GM21529 (cell line): ENCODE measurements around the gene PLS3.

ENCODE experiments used
- ATAC-seq: cut with Tn5 transposase; IDR thresholded peaks from one replicate; pipeline ENCODE4 v1.9.1; 2021; ENCODE audit not compliant: unreplicated experiment

The PLS3 gene

DNA sequence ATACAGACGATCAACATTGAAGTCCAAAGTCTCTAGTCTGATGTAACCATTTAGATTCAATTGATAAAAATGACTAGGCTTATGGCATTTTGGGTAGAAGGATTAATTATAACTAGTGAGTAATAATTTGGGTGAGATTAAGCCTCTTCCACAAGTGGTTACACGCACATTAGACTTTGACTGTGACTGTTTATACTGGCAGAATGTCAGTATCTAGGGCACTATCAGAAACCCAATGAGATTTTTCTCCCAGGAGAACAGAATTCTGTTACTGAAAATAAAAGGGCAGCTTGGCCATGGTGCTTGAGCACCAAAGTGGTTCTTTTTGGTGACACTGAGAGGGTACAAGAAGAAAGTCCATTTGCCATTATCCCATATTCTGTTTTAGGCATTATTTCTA, 3.3 kb downstream of the PLS3 start:
- no peak for ATAC-seq

DNA sequence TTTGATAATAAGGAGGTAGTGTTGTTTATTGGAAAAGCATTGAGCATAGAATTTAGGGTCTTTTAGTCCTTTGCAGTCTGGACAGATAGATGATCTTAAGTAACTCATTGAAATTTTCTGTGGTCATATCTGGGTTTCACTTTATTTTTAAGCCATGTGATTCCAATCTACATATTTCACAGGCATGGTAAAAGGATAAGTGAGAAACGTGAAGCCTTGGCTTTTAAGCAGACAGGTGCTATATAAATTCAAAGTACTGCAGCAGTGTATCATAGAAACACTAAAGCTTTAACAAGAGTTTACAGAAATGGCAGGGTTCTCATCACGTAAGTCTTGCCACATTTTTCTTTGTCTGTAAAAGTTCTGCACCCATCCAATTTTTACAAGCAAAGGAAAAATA, 4.9 kb downstream of the PLS3 start:
- ATAC-seq: no peak

DNA sequence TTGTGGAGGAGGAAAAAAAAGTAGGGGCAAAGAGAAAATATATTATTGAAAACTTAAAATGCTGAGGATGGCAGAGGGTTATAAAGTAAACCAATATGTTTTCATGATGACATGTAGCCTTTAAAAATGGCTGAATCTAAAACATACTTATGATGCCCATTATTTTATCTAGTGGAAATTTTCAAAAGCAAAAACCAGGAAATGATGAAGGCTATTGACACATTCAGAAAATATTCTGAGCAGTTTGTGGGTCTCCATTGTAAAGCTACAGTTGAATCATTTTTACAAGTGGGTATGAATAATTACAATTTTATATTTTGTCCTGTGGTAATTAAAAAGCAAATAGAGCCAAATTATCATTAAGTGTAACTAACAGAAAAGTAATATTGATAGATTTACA, 10.7 kb downstream of the PLS3 start:
- no peak for ATAC-seq

DNA sequence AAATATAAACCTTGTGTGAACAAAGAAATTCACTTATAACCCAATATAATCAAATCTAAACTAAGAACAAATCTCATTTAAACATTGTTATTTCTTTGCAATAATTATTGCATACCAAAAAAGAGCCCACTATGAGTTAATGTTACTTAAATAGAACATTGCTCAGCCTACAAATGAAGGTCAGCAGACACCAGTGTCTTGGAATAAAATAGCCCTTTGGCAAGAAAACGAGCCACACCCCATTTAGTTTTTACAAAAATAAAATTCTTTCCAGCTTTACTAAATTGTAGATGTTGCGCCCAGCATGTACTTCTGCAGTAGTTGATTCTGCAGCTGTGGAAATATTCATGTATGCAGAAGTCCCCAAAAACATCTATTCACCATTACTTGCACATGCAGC, 12.2 kb downstream of the PLS3 start:
- no peak for ATAC-seq

DNA sequence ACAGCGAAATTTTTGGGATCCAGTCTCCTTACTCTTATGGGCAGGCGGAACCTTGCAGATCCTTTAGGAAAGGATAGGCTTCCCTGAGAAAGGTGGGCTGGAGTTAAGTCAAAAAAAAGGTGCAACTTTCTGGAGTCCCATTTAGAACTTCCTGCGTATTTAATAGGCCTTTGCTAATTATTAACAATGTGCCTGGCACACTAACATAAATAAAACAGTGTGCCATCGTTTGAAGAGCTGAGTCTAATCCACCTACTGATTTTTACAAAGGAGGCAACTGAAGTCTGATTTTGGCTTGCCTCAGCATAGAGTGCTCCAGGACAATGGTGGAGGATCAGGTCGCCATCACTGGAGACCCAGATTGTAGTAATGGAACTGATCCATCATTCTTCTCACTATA, 15.7 kb downstream of the PLS3 start:
- ATAC-seq: no peak

DNA sequence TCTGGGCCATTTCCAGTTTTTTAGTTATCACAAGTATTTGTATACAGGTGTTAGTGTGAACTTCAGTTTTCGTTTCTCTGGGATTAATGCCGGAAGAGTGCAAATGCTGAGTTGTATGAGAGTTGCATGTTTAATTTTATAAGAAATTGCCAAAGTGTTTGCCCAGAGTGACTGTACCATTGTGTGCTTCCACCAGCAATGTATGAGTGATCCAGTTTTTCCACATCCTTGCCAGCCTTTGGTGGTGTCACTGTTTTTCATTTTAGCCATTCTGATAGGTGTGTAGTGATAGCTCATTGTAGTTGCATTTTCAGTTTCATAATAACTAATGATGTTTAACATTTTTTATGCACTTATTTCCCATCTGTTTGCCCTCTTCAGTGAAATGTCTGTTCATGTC, 18.4 kb downstream of the PLS3 start:
- ATAC-seq: no peak

DNA sequence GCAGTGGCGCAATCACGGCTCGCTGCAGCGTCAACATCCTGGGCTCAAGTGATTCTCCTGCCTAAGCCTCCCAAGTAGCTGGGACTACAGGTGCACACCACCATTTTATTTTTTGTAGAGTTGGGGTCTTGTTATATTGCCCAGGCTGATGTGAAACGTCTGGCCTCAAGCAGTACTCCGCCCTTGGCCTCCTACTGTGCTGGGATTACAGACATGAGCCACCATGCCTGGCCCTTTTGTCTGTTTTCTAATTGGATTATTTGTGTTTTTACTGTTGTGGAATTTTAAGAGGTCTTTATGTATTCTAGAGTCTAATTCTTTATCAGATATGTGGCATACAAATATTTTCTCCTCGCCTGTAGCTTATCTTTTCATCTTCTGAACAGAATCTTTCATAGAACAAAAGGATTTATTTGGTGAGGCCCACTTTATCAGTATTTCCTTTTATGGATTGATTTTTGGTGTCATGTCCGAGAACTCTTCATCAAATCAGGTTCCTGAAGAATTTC, 18.9 kb downstream of the PLS3 start:
- no peak for ATAC-seq

DNA sequence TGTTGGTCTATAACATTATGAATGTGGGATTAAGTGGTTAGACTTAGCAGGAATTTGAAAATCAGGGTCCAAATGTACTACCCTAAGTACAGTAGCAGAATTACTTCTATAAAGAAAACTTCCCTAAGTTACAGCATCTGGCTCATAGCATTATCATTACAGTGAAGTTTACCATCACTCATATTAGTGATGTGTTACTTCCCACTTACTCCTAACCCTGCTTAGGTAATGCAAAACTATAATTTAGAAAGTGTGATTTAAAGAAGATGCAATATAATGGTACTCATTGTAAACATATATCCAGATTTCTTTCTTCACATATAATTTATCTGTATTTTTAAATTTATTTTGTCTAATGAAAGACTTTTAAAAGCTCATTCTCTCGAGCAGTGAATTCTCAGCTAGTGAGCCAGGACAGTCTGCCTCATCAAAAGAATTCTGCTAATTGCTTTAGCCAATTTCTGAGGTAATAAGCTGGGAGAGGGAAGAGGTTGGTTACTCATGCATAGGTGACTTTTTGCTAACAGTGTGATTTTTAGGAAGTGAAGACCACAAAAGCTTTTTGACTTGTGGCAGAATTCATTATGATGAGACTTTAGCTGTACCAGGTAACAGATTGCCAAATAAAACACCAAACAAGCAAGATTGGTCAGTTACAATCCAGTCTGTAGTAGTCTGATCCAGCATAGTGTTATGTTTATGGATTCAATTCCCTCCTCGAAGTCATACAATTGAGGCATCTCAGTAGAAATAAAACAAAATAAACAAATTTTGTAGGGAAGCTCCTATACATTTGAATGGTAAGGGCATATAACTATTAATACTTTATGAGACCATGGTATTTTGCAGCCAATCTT, 21.0 kb downstream of the PLS3 start:
- ATAC-seq: no peak

DNA sequence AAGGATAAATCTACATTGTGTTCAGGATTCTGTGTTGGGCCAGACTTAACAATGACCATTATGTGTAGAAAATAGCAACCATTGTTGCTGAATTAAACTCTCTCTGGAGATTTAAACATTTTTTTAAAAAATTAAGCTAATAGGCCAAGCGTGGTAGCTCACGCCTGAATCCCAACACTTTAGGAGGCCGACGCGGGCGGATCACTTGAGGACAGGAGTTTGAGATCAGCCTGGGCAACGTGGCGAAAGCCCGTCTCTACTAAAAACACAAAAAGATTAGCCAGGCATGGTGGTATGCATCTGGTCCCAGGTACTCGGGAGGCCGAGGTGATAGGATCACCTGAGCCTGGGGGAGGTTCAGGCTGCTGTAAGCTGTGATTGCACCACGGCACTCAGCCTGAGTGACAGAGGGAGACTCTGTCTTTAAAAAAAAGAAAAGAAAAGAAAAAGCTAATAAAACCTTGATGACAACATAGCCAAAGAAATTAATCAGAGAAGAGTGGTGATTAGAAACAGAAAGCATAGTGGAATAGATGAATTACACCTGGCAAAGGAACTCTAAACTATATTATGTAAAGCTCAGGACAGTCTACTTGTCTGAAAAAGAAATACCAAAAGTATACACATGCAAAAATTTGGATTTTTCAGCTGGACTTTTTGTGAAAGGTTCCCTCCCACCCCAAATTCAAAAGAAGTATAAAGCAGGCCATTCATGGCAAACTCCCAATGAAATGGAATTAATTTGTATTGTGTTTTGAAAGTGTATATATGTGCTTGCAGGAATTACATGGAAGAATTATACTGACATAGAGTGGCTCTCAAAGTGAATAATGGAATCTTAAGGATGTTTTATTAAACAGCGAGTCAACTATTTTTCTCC, 21.9 kb downstream of the PLS3 start:
- no peak for ATAC-seq

DNA sequence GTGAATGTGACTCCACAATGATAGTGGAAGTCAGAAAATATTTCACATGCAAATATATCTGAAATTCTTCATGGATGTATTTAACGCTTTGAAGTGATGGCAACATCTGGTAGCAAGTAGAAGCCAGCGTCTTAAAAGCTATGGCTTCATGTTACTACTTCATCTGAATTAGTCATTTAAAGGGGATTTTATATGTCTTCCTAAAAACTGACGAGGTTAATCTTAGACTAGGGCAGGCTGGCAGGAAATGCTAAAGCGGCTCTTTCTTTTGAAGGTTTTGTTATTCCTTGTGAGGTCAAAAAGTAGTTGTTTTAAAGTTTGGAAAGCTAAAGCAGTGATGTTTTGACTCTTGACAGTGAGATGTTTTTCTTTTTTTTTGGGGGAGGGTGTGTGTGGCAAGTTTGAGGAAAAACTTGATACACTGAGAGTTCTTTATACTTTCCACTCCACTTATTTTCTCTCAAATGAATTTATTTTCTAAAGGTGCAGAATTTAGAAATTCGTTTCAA, 22.6 kb downstream of the PLS3 start:
- ATAC-seq: no peak

DNA sequence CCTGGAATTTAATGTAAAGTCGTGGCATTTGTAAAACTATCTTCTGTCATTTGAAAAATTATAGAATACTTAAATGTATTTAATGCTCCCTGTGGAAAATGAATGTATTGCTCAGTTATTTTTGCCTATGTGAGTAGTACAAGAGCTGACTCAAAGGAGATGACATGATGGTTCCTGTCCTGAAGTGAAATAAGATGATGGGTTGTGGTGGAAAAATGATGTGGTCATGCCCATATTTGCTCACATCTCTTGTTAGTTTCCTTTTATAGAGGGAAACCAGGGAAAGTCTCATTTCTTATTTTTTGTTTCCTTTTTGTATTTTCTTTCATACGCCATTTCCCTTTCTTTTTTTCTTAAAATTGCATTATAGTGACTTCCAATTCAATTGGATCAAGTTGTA, 23.7 kb downstream of the PLS3 start:
- peak; percentile 76 for ATAC-seq

DNA sequence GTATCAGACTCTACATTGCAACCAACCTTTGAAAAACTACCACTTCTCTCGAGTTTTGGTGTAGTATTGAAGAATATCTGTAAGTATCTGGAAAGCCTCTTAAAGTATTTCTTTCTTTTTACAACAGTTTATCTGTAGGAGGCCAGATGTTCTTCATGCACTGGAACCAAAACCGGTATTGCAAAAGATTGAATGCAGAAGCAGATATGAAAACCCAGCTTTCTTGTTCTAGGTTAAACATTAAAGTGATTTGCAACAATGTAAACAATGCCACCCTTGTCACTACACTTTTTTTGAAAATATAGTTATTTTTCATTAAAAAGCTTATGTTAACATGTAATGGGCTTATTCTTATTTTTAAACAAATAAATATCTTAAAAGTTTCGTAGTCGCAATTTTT, 27.2 kb downstream of the PLS3 start:
- ATAC-seq: no peak

DNA sequence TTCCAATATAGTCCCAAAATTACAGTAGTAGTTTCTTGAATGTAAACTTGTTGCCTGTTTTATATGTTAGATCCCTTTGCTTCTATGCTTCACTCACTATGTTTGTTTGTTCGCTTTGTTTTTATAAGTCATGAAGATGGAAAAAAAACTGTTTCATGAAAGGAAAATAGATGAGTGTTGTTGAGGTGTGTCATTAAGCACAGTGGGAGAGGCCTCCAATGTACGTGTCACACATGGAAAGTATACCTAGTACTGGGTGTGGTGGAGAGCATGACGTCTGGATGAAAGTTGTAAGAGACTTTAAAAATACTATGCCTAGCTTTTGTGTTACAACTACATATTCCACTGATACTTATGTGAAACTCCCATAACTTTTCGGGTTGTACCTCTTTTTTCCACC, 28.4 kb downstream of the PLS3 start:
- ATAC-seq: no peak

DNA sequence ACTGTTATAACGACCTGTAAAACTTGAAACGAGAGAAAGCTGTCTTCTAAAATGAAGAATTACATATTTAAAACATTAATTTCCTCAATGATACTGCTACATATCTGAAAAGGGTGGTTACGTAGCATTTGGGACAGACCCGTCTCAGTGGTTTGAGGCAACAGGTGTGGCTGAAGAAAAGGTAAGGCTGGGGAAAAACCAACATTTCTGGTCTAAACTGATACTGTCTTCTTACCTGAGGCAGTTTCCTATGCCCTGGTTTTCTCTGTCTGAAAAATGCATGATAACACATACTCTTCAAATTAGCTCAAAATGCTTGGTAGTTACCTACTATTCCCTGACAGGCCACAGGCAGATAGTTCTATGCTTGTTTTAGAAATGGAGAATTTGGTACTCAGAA, 30.4 kb downstream of the PLS3 start:
- no peak for ATAC-seq

DNA sequence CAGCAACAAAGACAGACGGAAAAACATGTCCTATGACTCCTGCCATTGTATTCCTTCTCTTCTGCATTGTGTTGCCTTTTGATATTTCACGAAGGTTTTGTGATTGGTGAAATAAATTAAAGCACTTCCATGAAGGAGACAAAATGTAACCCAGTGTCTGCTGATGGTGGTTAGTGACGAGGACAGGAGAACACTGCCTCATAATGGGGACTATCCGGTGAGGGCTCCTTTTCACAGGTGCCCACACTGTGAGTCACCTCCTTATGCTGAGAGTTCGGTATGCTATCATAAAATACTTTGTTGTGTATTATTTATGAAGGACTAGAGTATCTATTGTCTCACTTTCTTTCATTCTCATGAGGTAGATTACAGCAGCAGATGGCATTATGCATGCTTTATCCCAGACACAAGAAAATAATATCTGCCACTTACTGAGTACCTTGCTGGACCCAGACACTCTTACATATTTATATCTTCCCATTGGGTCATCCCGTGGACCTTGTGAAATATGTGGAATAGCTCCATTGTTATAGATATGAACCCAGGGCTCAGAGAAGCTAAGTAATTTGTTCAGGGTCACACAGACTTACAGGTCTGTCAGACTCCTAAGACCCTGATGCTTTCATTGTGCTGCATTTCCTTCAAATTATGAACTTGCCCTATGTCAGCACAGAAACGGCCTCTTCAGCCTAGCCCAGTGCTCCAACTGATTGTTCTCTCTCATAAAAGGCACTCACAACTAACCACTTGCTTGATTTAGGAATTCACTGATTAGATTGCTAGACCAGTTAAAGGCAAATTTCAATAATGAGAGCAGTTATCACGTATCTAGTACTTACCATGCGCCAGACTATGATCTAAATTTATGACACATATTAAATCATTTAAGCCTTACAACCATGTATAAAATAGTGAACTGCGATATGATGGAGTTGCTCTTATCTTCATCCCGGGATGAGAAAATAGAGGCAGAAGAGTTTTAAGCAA, 31.2 kb downstream of the PLS3 start:
- no peak for ATAC-seq

DNA sequence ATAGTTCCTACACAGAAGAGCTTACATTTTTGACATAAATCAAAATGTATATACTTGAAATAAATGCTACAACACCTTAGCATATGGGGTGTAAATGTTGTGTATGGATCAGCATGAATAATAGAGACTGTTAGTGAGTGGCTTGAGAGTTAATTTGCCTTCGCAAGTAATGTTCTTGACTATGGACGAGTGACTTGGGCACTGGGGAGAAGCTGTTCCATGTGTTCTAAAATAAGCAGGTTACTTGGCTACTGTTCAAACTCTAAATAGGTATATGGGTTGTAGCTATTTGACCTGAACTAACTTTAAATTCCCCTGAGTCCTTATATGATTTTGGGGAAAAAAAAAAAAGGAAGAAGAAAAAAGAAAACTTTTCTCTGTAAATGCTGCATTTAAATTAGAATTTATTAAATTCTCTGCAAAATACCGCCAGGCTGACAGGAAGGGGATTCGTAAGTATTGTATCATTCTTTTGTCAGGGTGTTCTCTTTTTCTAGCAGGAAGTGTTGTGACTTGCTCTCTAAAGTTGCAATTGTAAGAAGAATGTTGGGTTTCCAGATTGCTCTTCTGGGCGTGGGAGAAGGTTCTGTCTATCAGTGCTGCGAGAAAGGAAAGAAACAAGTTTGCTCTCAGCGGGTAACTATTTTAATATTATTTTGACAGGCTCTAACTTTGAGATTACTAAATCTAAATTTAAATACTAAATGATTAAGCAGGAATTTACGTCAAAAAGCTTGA, 32.2 kb downstream of the PLS3 start:
- no peak for ATAC-seq

DNA sequence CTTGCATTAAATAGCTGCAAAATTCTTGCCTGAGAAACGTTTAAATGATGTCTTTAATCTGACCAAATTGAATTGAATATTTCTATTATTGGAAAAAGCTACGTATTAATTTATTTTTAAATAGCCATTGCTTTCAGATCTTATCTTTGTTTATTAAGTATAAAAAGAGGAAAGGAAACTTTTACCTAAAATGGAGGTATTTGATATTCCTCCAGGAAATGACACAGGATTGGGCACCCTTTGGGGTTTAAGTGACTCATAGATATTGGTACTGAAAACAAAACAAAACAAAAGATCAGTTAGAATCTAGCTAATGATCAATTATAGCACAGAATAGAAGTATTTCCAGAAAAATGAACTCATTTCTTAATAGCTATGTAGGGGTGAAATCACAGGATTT, 34.1 kb downstream of the PLS3 start:
- no peak for ATAC-seq

DNA sequence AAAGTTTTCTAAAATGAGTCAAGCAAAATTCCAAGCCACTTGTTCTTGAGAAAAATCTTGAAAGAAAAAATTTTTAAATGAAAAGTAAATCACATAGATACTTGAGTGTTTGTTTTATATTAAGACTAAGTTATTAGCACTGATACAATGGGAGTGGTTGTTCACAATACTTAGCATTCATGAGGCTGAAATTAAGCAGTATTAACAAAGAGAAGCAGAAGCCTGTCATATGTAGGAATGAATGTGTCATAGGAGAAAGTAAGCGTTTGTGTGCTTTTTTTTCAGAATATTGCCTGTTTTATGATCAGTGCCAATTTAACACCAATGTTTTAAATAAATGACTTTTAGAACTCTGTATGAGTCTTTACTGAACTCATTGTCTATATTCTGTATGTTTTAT, 37.6 kb downstream of the PLS3 start:
- no peak for ATAC-seq

DNA sequence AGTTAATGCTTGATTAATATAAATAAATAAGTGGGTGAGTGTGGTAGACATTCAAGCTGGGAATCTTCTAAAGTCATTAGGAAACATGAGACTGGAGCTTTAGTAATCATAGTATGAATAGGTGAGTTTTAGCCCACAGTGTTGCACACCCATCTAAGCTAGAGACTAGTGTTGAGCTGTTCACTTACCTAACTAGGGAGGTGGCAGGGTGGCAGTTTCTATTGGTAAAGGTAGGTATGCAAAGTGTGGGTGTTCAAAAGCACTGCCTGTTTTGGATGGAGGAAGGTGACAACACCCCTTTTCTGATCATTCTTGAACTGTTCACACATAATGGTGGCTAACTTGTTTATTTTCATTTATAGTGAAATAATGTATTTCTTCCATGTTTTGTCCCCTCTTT, 41.3 kb downstream of the PLS3 start:
- no peak for ATAC-seq
